Stimulated activated CD4-positive, alpha-beta T cell treated with anti-CD3 and anti-CD28 coated beads, TNF-alpha, amount 100 ng/mL, for 4 hours (primary cell): ENCODE results near the gene KIF21A.

Experiments
- DNase-seq, 3 experiments: peaks; one replicate each; pipeline ENCODE4 v3.0.0-alpha.2; 2020; ENCODE audit warnings: low read depth in 3 of 3

The KIF21A gene

GRCh38 chr12:39440101-39440500, 2.8 kb downstream of the KIF21A start:
- DNase-seq = no peak

GRCh38 chr12:39435531-39435930, 7.4 kb downstream of the KIF21A start:
- no peak for DNase-seq

GRCh38 chr12:39431797-39432196, 11.1 kb downstream of the KIF21A start:
- no peak for DNase-seq

GRCh38 chr12:39431002-39431796, 11.7 kb downstream of the KIF21A start:
- DNase-seq = no peak

- no peak for DNase-seq
Measured at GRCh38 chr12:39429809-39430208, 13.1 kb downstream of the KIF21A start.

GRCh38 chr12:39427360-39427808, 15.5 kb downstream of the KIF21A start:
- no peak for DNase-seq

- DNase-seq = no peak
Measured at GRCh38 chr12:39426636-39427240, 16.2 kb downstream of the KIF21A start.

- no peak for DNase-seq
Measured at GRCh38 chr12:39420043-39420442, 22.9 kb downstream of the KIF21A start.

GRCh38 chr12:39419471-39419870, 23.4 kb downstream of the KIF21A start:
- DNase-seq = no peak

GRCh38 chr12:39417916-39418315, 25.0 kb downstream of the KIF21A start:
- DNase-seq = no peak

GRCh38 chr12:39413836-39414771, 28.8 kb downstream of the KIF21A start:
- DNase-seq = no peak

GRCh38 chr12:39412210-39412609, 30.7 kb downstream of the KIF21A start:
- no peak for DNase-seq

GRCh38 chr12:39406262-39406661, 36.7 kb downstream of the KIF21A start:
- DNase-seq = no peak

- DNase-seq = no peak
Measured at GRCh38 chr12:39405580-39405979, 37.3 kb downstream of the KIF21A start.

GRCh38 chr12:39404000-39404399, 38.9 kb downstream of the KIF21A start:
- DNase-seq = no peak

- DNase-seq = no peak
Measured at GRCh38 chr12:39403376-39403775, 39.5 kb downstream of the KIF21A start.

GRCh38 chr12:39402922-39403321, 40.0 kb downstream of the KIF21A start:
- no peak for DNase-seq

GRCh38 chr12:39401459-39401858, 41.5 kb downstream of the KIF21A start:
- no peak for DNase-seq

- no peak for DNase-seq
Measured at GRCh38 chr12:39395866-39396265, 47.1 kb downstream of the KIF21A start.

GRCh38 chr12:39393890-39394289, 49.0 kb downstream of the KIF21A start:
- DNase-seq = no peak

GRCh38 chr12:39393179-39393578, 49.7 kb downstream of the KIF21A start:
- no peak for DNase-seq
